ENCODE measurements around the gene UNC13A. TPM values are rescaled to one million over a fixed set of nuclear protein-coding genes. Genes with fewer than 3 reads are reported as not detected.

UNC13A gene
- total and polyA plus RNA-seq, 2 donors (not counting 3 experiments of a cell fraction or from before 2014, with no cell fraction given), result 0.04 to 0.09 TPM

DNA sequence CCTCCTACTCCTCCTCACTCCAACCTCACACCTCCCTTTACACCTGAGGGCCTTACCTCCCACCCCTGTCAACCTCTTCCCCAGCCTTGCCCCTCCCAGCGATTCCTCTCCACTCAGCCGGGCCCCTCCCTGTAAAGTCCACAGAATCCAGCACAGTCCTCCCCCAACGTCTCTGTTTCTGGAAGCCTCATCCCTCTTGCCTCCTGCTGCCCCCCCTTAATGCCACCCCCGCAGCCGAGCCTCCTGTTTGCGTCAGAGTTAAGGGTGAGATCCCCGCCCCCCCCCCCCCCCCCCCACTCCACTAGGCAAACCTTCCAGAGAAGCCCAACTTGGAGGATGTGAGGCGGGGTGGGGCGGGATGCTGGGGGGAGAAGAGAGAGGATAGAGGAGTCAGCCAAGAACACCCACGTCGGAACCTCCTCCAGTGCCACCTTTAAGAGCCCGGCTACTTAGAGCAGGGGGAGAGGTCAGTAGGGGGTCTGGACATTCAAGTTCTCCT is 2.1 kb downstream of the UNC13A start:
- Histone ChIP-seq H4K20me1 (replicated peaks; ENCODE audit: control insufficient read depth, extremely low read depth, insufficient read depth, low read length) (no peaks in the 10 kb centered on the region), H3K36me3 (ENCODE audit: control insufficient read depth in 2 of 2, extremely low read depth in 1 of 2, insufficient read depth in 2 of 2, low read length in 2 of 2) (no peaks in the 10 kb centered on the region), H3K9me1 (replicated peaks; ENCODE audit: control insufficient read depth, extremely low read depth, insufficient read depth, low read length) (no peaks in the 10 kb centered on the region), H3K4me1 (ENCODE audit: control insufficient read depth, extremely low read depth, insufficient read depth, low read length) (peaks cover 12% of the 10 kb centered on the region), H3K9me3 (replicated peaks; ENCODE audit: control insufficient read depth, insufficient read depth, low read length) (no peaks in the 10 kb centered on the region), H3K79me2 (ENCODE audit: control insufficient read depth, insufficient read depth, low read length) (no peaks in the 10 kb centered on the region), H3K9ac (replicated peaks; ENCODE audit: extremely low read depth, insufficient read depth, low read length) (no peak overlapping the region), H3K27ac (ENCODE audit: insufficient read depth, low read depth, low read length) (no peak overlapping the region), H3K4me2 (ENCODE audit: insufficient read depth, low read length) (peak overlapping the region; percentile 56), H3K4me3 (replicated peaks in 1 of 3; ENCODE audit: insufficient read depth in 1 of 3, low read depth in 1 of 3, low read length in 3 of 3) (no peak overlapping the region), H2AFZ (ENCODE audit: low read depth, low read length) (peak overlapping the region; percentile 15), H3K27me3 (ENCODE audit: control insufficient read depth in 2 of 2, insufficient read depth in 2 of 2, low read length in 2 of 2) (peaks cover 8 to 15% of the 10 kb centered on the region in 2 experiments)
- dilution Hi-C loops (cut with MboI; ENCODE audit: extremely low pct_ligation_motif_present, low sequenced_read_pairs), result no loop called here
- intact Hi-C loops (cut with micrococcal nuclease), result no loop called here
- BruUV-seq (replicated peaks), result no TSS peak
- TF ChIP-seq POLR2A (IDR thresholded peaks at IDR 0.05; ENCODE audit: low read depth, low read length) (no peak), FOS (IDR thresholded peaks at IDR 0.05; ENCODE audit: borderline replicate concordance, insufficient read depth, low read length) (no peak), MYC (IDR thresholded peaks at IDR 0.05; ENCODE audit: low read depth, low read length) (no peak)
- DNase-seq (ENCODE audit: low read depth, low spot score) (no peak), FAIRE-seq (no peak)
- ChIA-PET CTCF (interaction anchor here (0.6 kb wide), 1 partner anchor 22 kb away, joined by 3 read pairs; no protein-coding TSS in a partner anchor), POLR2A (no interaction called here)

GRCh38 chr19:17685451-17686022 is 2.6 kb downstream of the UNC13A start:
- Histone ChIP-seq H3K9ac (replicated peaks; ENCODE audit: extremely low read depth, insufficient read depth, low read length) (no peak overlapping the region), H3K9me1 (replicated peaks; ENCODE audit: control insufficient read depth, extremely low read depth, insufficient read depth, low read length) (no peaks in the 10 kb centered on the region), H3K79me2 (ENCODE audit: control insufficient read depth, insufficient read depth, low read length) (no peaks in the 10 kb centered on the region), H3K36me3 (ENCODE audit: control insufficient read depth in 2 of 2, extremely low read depth in 1 of 2, insufficient read depth in 2 of 2, low read length in 2 of 2) (no peaks in the 10 kb centered on the region), H3K4me2 (ENCODE audit: insufficient read depth, low read length) (no peak overlapping the region), H3K27me3 (ENCODE audit: control insufficient read depth in 2 of 2, insufficient read depth in 2 of 2, low read length in 2 of 2) (peaks cover 8 to 15% of the 10 kb centered on the region in 2 experiments), H3K27ac (ENCODE audit: insufficient read depth, low read depth, low read length) (no peak overlapping the region), H4K20me1 (replicated peaks; ENCODE audit: control insufficient read depth, extremely low read depth, insufficient read depth, low read length) (no peaks in the 10 kb centered on the region), H3K4me1 (ENCODE audit: control insufficient read depth, extremely low read depth, insufficient read depth, low read length) (peaks cover 15% of the 10 kb centered on the region), H2AFZ (ENCODE audit: low read depth, low read length) (no peak overlapping the region), H3K9me3 (replicated peaks; ENCODE audit: control insufficient read depth, insufficient read depth, low read length) (no peaks in the 10 kb centered on the region), H3K4me3 (replicated peaks in 1 of 3; ENCODE audit: insufficient read depth in 1 of 3, low read depth in 1 of 3, low read length in 3 of 3) (no peak overlapping the region)
- FAIRE-seq (no peak), DNase-seq (ENCODE audit: low read depth, low spot score) (no peak)
- BruUV-seq (replicated peaks), result no TSS peak
- intact Hi-C loops (cut with micrococcal nuclease), result no loop called here
- no peak for TF ChIP-seq EZH2 (IDR thresholded peaks at IDR 0.05; ENCODE audit: borderline replicate concordance, low read depth, low read length, severe bottlenecking)
- TF ChIP-seq, protein P1, sequence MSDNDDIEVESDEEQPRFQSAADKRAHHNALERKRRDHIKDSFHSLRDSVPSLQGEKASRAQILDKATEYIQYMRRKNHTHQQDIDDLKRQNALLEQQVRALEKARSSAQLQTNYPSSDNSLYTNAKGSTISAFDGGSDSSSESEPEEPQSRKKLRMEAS (IDR thresholded peaks at IDR 0.05; ENCODE audit: insufficient read depth, insufficient read length), result no peak
- no peak for TF ChIP-seq GATA2 (IDR thresholded peaks at IDR 0.05; ENCODE audit: insufficient read depth, insufficient read length, low read depth, low read length)
- no peak for TF ChIP-seq CTCF (IDR thresholded peaks at IDR 0.05; ENCODE audit: extremely low read depth in 1 of 2, insufficient read depth in 1 of 2, low read depth in 1 of 2, low read length in 2 of 2)
- TF ChIP-seq POLR2A (IDR thresholded peaks at IDR 0.05; ENCODE audit: low read depth, low read length), result no peak
- TF ChIP-seq FOS (IDR thresholded peaks at IDR 0.05; ENCODE audit: borderline replicate concordance, insufficient read depth, low read length), result no peak
- TF ChIP-seq MYC (IDR thresholded peaks at IDR 0.05; ENCODE audit: low read depth, low read length), result no peak
- TF ChIP-seq POLR2AphosphoS5 (IDR thresholded peaks at IDR 0.05; ENCODE audit: insufficient read depth, low read depth, low read length), result no peak
- no peak for TF ChIP-seq JUN (IDR thresholded peaks at IDR 0.05; ENCODE audit: borderline replicate concordance, insufficient read depth, insufficient read length, low read depth)
- ChIA-PET POLR2A (no interaction called here), CTCF (interaction anchor here (0.6 kb wide), 1 partner anchor 22 kb away, joined by 3 read pairs; no protein-coding TSS in a partner anchor)
- dilution Hi-C loops (cut with MboI; ENCODE audit: extremely low pct_ligation_motif_present, low sequenced_read_pairs), result no loop called here

Data from endothelial cell of umbilical vein (primary cell).